ENCODE results near the gene CKS1B.

Gene CKS1B

GRCh38 chr1:154998818-154999570 is 24.5 kb downstream of the CKS1B start:
- Histone ChIP-seq H3K27me3 (ENCODE audit: low read depth, low read length) (no peaks in the 10 kb centered on the region), H3K4me1 (ENCODE audit: low read length) (peaks cover 28% of the 10 kb centered on the region), H3K36me3 (replicated peaks; ENCODE audit: low read depth, low read length) (peaks cover 2% of the 10 kb centered on the region), H3K4me3 (ENCODE audit: low read length) (peak overlapping the region; percentile 84), H4K20me1 (ENCODE audit: insufficient read depth, low read length) (no peaks in the 10 kb centered on the region), H2AFZ (ENCODE audit: low read depth, low read length) (no peak overlapping the region), H3K4me2 (ENCODE audit: low read length) (peak overlapping the region; percentile 82), H3K9ac (ENCODE audit: low read length) (peak overlapping the region; percentile 89), H3K79me2 (ENCODE audit: low read length) (peaks cover 14% of the 10 kb centered on the region), H3K27ac (ENCODE audit: low read length) (peak overlapping the region; percentile 95), H3K9me3 (ENCODE audit: insufficient read depth, low read length) (no peaks in the 10 kb centered on the region)
- TF ChIP-seq CTCF (IDR thresholded peaks at IDR 0.05; ENCODE audit: low read depth, low read length) (peak; percentile 98), EZH2phosphoT487 (IDR thresholded peaks at IDR 0.05; ENCODE audit: low read depth) (no peak)

- H3K79me2 ChIP-seq (ENCODE audit: low read length), result peaks cover 22% of the 10 kb centered on the region
- peaks cover 2% of the 10 kb centered on the region for H3K36me3 ChIP-seq (replicated peaks; ENCODE audit: low read depth, low read length)
- H4K20me1 ChIP-seq (ENCODE audit: insufficient read depth, low read length), result no peaks in the 10 kb centered on the region
- no peak overlapping the region for H2AFZ ChIP-seq (ENCODE audit: low read depth, low read length)
- TF ChIP-seq CTCF (IDR thresholded peaks at IDR 0.05; ENCODE audit: low read depth, low read length) (no peak), EZH2phosphoT487 (IDR thresholded peaks at IDR 0.05; ENCODE audit: low read depth) (no peak)
- H3K9ac ChIP-seq (ENCODE audit: low read length), result peak overlapping the region; percentile 89
- peak overlapping the region; percentile 82 for H3K4me2 ChIP-seq (ENCODE audit: low read length)
- peak overlapping the region; percentile 84 for H3K4me3 ChIP-seq (ENCODE audit: low read length)
- H3K27me3 ChIP-seq (ENCODE audit: low read depth, low read length), result no peaks in the 10 kb centered on the region
- no peaks in the 10 kb centered on the region for H3K9me3 ChIP-seq (ENCODE audit: insufficient read depth, low read length)
- peak overlapping the region; percentile 95 for H3K27ac ChIP-seq (ENCODE audit: low read length)
- peaks cover 35% of the 10 kb centered on the region for H3K4me1 ChIP-seq (ENCODE audit: low read length)
Observed at GRCh38 chr1:154999571-155000410, 25.3 kb downstream of the CKS1B start.

- Histone ChIP-seq H2AFZ (ENCODE audit: low read depth, low read length) (no peak overlapping the region), H3K36me3 (replicated peaks; ENCODE audit: low read depth, low read length) (peaks cover 2% of the 10 kb centered on the region), H3K9me3 (ENCODE audit: insufficient read depth, low read length) (no peaks in the 10 kb centered on the region), H3K27me3 (ENCODE audit: low read depth, low read length) (no peaks in the 10 kb centered on the region), H3K4me3 (ENCODE audit: low read length) (peak overlapping the region; percentile 84), H3K79me2 (ENCODE audit: low read length) (peaks cover 28% of the 10 kb centered on the region), H3K4me2 (ENCODE audit: low read length) (peak overlapping the region; percentile 82), H3K4me1 (ENCODE audit: low read length) (peaks cover 41% of the 10 kb centered on the region), H3K27ac (ENCODE audit: low read length) (peak overlapping the region; percentile 95), H4K20me1 (ENCODE audit: insufficient read depth, low read length) (no peaks in the 10 kb centered on the region), H3K9ac (ENCODE audit: low read length) (peak overlapping the region; percentile 89)
- TF ChIP-seq EZH2phosphoT487 (IDR thresholded peaks at IDR 0.05; ENCODE audit: low read depth) (no peak), CTCF (IDR thresholded peaks at IDR 0.05; ENCODE audit: low read depth, low read length) (no peak)
Observed at GRCh38 chr1:155000411-155000725, 25.9 kb downstream of the CKS1B start.
